HG02885 (cell line): ENCODE data around the gene AEBP2.

Experiments used
- ATAC-seq: cut with Tn5 transposase; IDR thresholded peaks from one replicate; pipeline ENCODE4 v1.9.1; 2021; ENCODE audit warnings: mild to moderate bottlenecking; ENCODE audit not compliant: unreplicated experiment, poor library complexity

The AEBP2 gene

GRCh38 chr12:19496219-19496878 is 57.1 kb downstream of the AEBP2 start:
- no peak for ATAC-seq

- ATAC-seq = no peak
Measured at GRCh38 chr12:19498099-19498498, 58.8 kb downstream of the AEBP2 start.

- ATAC-seq = no peak
Measured at GRCh38 chr12:19499030-19499429, 59.7 kb downstream of the AEBP2 start.

- ATAC-seq = no peak
Measured at GRCh38 chr12:19506497-19506896, 67.2 kb downstream of the AEBP2 start.

GRCh38 chr12:19507823-19508222 is 68.5 kb downstream of the AEBP2 start:
- no peak for ATAC-seq

- ATAC-seq = no peak
Measured at GRCh38 chr12:19510461-19510860, 71.2 kb downstream of the AEBP2 start.

GRCh38 chr12:19515179-19515578 is 75.9 kb downstream of the AEBP2 start:
- ATAC-seq = no peak

GRCh38 chr12:19517583-19517982 is 78.3 kb downstream of the AEBP2 start:
- ATAC-seq = no peak

GRCh38 chr12:19518209-19518608 is 78.9 kb downstream of the AEBP2 start:
- no peak for ATAC-seq

GRCh38 chr12:19520646-19521415 is 81.5 kb downstream of the AEBP2 start:
- ATAC-seq = no peak

GRCh38 chr12:19525274-19525673 is 86.0 kb downstream of the AEBP2 start:
- ATAC-seq = no peak

GRCh38 chr12:19527866-19528265 is 88.6 kb downstream of the AEBP2 start:
- no peak for ATAC-seq

- ATAC-seq = no peak
Measured at GRCh38 chr12:19528750-19529149, 89.5 kb downstream of the AEBP2 start.

- no peak for ATAC-seq
Measured at GRCh38 chr12:19529951-19530636, 90.8 kb downstream of the AEBP2 start.

GRCh38 chr12:19530637-19531023 is 91.3 kb downstream of the AEBP2 start:
- ATAC-seq = no peak

GRCh38 chr12:19533567-19533966 is 94.3 kb downstream of the AEBP2 start:
- ATAC-seq = no peak

- ATAC-seq = no peak
Measured at GRCh38 chr12:19539071-19539470, 99.8 kb downstream of the AEBP2 start.

- no peak for ATAC-seq
Measured at GRCh38 chr12:19539836-19540235, 100.5 kb downstream of the AEBP2 start.

GRCh38 chr12:19542606-19543005 is 103.3 kb downstream of the AEBP2 start:
- no peak for ATAC-seq

- ATAC-seq = no peak
Measured at GRCh38 chr12:19544353-19544752, 105.1 kb downstream of the AEBP2 start.

GRCh38 chr12:19545301-19545700 is 106.0 kb downstream of the AEBP2 start:
- ATAC-seq = no peak
